Endothelial cell of umbilical vein (primary cell): ENCODE data around the gene NHLRC1. TPM values are rescaled to one million over a fixed set of nuclear protein-coding genes. Genes with fewer than 3 reads are reported as not detected.

ENCODE experiments used
- BruUV-seq: library from RNA; stranded (reverse); fragments of 400-500 nt; replicated peaks from 2 replicates; lab custom pipeline; 2021; lab: Mats Ljungman, UMichigan
- CTCF ChIA-PET: fragments of 300-600, 350-600 bp; sonication (Branson Sonifier 250); formaldehyde crosslinking; loops from one replicate; lab custom pipeline; 2021; ENCODE audit warnings: antibody characterized with exemption, inconsistent platforms; lab: Charles Lee
- POLR2A ChIA-PET: fragments of 300-600, 350-600 bp; sonication (Branson Sonifier 250); formaldehyde crosslinking; loops from one replicate; lab custom pipeline; 2021; ENCODE audit warnings: antibody characterized with exemption, inconsistent platforms; lab: Charles Lee
- DNase-seq: peaks from one replicate; pipeline ENCODE4 v3.0.0-alpha.2; 2011; ENCODE audit warnings: low read depth, low spot score
- FAIRE-seq: peaks from 2 replicates; lab custom pipeline; 2011; peaks lifted over from hg19 to GRCh38; lab: Jason Lieb, UNC
- H2AFZ ChIP-seq: 2 replicates; pipeline ENCODE4 v1.6.0; 2012; ENCODE audit warnings: low read depth, low read length, control low read depth, inconsistent platforms
- H3K27ac ChIP-seq: 2 replicates; pipeline ENCODE4 v1.5.1; 2011; ENCODE audit warnings: low read depth, mild to moderate bottlenecking, control low read depth, low read length, moderate library complexity; ENCODE audit not compliant: insufficient read depth
- H3K27me3 ChIP-seq, 2 experiments: 2 replicates each; pipeline versions ENCODE4 v1.6.0 to v1.6.1; 2011; ENCODE audit warnings: low read length in 2 of 2, mixed read lengths in 1 of 2; ENCODE audit not compliant: control insufficient read depth in 2 of 2, insufficient read depth in 2 of 2
- H3K36me3 ChIP-seq, 2 experiments: 2 replicates in 1 of 2; 3 replicates in 1 of 2; pipeline ENCODE4 v1.5.1; 2011; ENCODE audit warnings: low read length in 2 of 2, mild to moderate bottlenecking in 1 of 2, moderate library complexity in 1 of 2; ENCODE audit not compliant: control insufficient read depth in 2 of 2, insufficient read depth in 2 of 2; ENCODE audit errors: extremely low read depth in 1 of 2
- H3K4me1 ChIP-seq: 3 replicates; pipeline ENCODE4 v1.5.1; 2011; ENCODE audit warnings: mild to moderate bottlenecking, low read length; ENCODE audit not compliant: control insufficient read depth, insufficient read depth; ENCODE audit errors: extremely low read depth
- H3K4me2 ChIP-seq: 2 replicates; pipeline ENCODE4 v1.6.1; 2011; ENCODE audit warnings: low read length, control low read depth, mixed read lengths; ENCODE audit not compliant: insufficient read depth
- H3K4me3 ChIP-seq, 3 experiments: fragments of 200-600 bp in 1 of 3; sonication (generic), shearing (Covaris generic) in 1 of 3; replicated peaks in 1 of 3; 2 replicates each; pipeline ENCODE4 v1.5.1; 2011 to 2016; ENCODE audit warnings: control low read depth in 3 of 3, low read length in 3 of 3, mild to moderate bottlenecking in 2 of 3, inconsistent platforms in 1 of 3, low read depth in 1 of 3, moderate library complexity in 1 of 3; ENCODE audit not compliant: insufficient read depth in 1 of 3
- H3K79me2 ChIP-seq: 2 replicates; pipeline ENCODE4 v1.6.0; 2012; ENCODE audit warnings: low read length, inconsistent platforms; ENCODE audit not compliant: control insufficient read depth, insufficient read depth
- H3K9ac ChIP-seq: replicated peaks from 2 replicates; pipeline ENCODE3; 2011; ENCODE audit warnings: low read length, control low read depth; ENCODE audit not compliant: insufficient read depth; ENCODE audit errors: extremely low read depth
- H3K9me1 ChIP-seq: replicated peaks from 3 replicates; pipeline ENCODE4 v1.6.0; 2011; ENCODE audit warnings: mild to moderate bottlenecking, low read length; ENCODE audit not compliant: control insufficient read depth, insufficient read depth; ENCODE audit errors: extremely low read depth
- H3K9me3 ChIP-seq: replicated peaks from 2 replicates; pipeline ENCODE4 v1.5.1; 2012; ENCODE audit warnings: low read length, inconsistent platforms; ENCODE audit not compliant: control insufficient read depth, insufficient read depth
- H4K20me1 ChIP-seq: replicated peaks from 2 replicates; pipeline ENCODE3; 2011; ENCODE audit warnings: mild to moderate bottlenecking, low read length; ENCODE audit not compliant: control insufficient read depth, insufficient read depth; ENCODE audit errors: extremely low read depth
- FOS ChIP-seq: IDR thresholded peaks from 2 replicates; pipeline ENCODE4 v1.6.1; 2011; ENCODE audit warnings: mild to moderate bottlenecking, low read length, moderate library complexity, borderline replicate concordance; ENCODE audit not compliant: insufficient read depth
- POLR2AphosphoS5 ChIP-seq: IDR thresholded peaks from 2 replicates; pipeline ENCODE4 v1.6.1; 2012; ENCODE audit warnings: low read depth, mild to moderate bottlenecking, control low read depth, low read length, moderate library complexity; ENCODE audit not compliant: insufficient read depth
- dilution Hi-C: fragments of 300-500 bp; cut with MboI; formaldehyde crosslinking; loops from one replicate; pipeline ENCODE4 v1.15.0; 2019; ENCODE audit warnings: low sequenced_read_pairs; ENCODE audit not compliant: extremely low pct_ligation_motif_present
- intact Hi-C: fragments of 100-400 bp; cut with micrococcal nuclease; formaldehyde crosslinking; loops from one replicate; pipeline ENCODE4 v1.10.0; 2022
- polyA plus RNA-seq, 4 experiments: library from polyadenylated mRNA; depleted of rRNA in 3 of 4; stranded (reverse) in 3 of 4; unstranded in 1 of 4; fragments of >200 nt; gene quantifications; 2 replicates each; pipeline versions ENCODE4 v1.2.1 to v1.2.3, GENCODE V29; 2011 to 2012; ENCODE audit warnings: missing spikeins in 1 of 4
- total RNA-seq: library from RNA; stranded (reverse); gene quantifications from 2 replicates; pipeline ENCODE4 v1.2.3, GENCODE V29; 2021
- TF ChIP-seq, protein P1 (sequence below), 2 donors: IDR thresholded peaks; 1 replicate in 1 of 2; 2 replicates in 1 of 2; pipeline ENCODE4 v1.5.1; 2011; ENCODE audit warnings: low read length in 2 of 2, mild to moderate bottlenecking in 2 of 2, moderate library complexity in 2 of 2, control low read depth in 1 of 2, inconsistent platforms in 1 of 2, low read depth in 1 of 2; ENCODE audit not compliant: insufficient read depth in 1 of 2; ENCODE audit errors: extremely low read depth in 1 of 2

NHLRC1 gene
- total and polyA plus RNA-seq, 2 donors (not counting 3 experiments of a cell fraction or from before 2014, with no cell fraction given): 1.7 to 2.3 TPM

GRCh38 chr6:18160911-18161310 lies 38.4 kb upstream of the NHLRC1 start:
- dilution Hi-C loops: no loop called here
- FAIRE-seq (peak; percentile 26), DNase-seq (no peak)
- Histone ChIP-seq H3K4me2 (no peak overlapping the region), H2AFZ (no peak overlapping the region), H3K79me2 (no peaks in the 10 kb centered on the region), H3K9ac (no peak overlapping the region), H3K27ac (no peak overlapping the region), H4K20me1 (no peaks in the 10 kb centered on the region), H3K4me3 (no peak overlapping the region), H3K4me1 (peaks cover 4% of the 10 kb centered on the region), H3K27me3 (no peaks in the 10 kb centered on the region), H3K9me3 (no peaks in the 10 kb centered on the region), H3K9me1 (no peaks in the 10 kb centered on the region), H3K36me3 (peaks cover 0 to 3% of the 10 kb centered on the region in 2 experiments)
- no TSS peak for BruUV-seq
- ChIA-PET POLR2A (no interaction called here), CTCF (no interaction called here)
- TF ChIP-seq FOS: no peak
- intact Hi-C loops: no loop called here

- dilution Hi-C loops (no loop called here), intact Hi-C loops (loop anchor here (1.0 to 10.0 kb wide), 5 partner anchors 108 to 762 kb away; partner anchors contain the start of genes DEK, NUP153 and RNF144B)
- ChIA-PET POLR2A (no interaction called here), CTCF (no interaction called here)
- Histone ChIP-seq H3K79me2 (no peaks in the 10 kb centered on the region), H3K9me3 (no peaks in the 10 kb centered on the region), H3K9me1 (no peaks in the 10 kb centered on the region), H3K4me3 (peak overlapping the region; percentile 71 to 92 (median 91)), H3K27me3 (no peaks in the 10 kb centered on the region), H3K9ac (peak overlapping the region; percentile 77), H3K4me1 (peaks cover 19% of the 10 kb centered on the region), H3K4me2 (peak overlapping the region; percentile 80), H2AFZ (peak overlapping the region; percentile 99), H3K27ac (peak overlapping the region; percentile 71), H3K36me3 (no peaks in the 10 kb centered on the region), H4K20me1 (no peaks in the 10 kb centered on the region)
- no peak for FAIRE-seq
- TF ChIP-seq POLR2AphosphoS5: no peak
- TF ChIP-seq, protein P1, sequence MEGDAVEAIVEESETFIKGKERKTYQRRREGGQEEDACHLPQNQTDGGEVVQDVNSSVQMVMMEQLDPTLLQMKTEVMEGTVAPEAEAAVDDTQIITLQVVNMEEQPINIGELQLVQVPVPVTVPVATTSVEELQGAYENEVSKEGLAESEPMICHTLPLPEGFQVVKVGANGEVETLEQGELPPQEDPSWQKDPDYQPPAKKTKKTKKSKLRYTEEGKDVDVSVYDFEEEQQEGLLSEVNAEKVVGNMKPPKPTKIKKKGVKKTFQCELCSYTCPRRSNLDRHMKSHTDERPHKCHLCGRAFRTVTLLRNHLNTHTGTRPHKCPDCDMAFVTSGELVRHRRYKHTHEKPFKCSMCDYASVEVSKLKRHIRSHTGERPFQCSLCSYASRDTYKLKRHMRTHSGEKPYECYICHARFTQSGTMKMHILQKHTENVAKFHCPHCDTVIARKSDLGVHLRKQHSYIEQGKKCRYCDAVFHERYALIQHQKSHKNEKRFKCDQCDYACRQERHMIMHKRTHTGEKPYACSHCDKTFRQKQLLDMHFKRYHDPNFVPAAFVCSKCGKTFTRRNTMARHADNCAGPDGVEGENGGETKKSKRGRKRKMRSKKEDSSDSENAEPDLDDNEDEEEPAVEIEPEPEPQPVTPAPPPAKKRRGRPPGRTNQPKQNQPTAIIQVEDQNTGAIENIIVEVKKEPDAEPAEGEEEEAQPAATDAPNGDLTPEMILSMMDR (IDR thresholded peaks at IDR 0.05; ENCODE audit: extremely low read depth in 1 of 2, insufficient read depth in 1 of 2, low read depth in 1 of 2, low read length in 2 of 2): peak in 1 of 2 donors; percentile 35
- DNase-seq: peak; percentile 40
- TSS peak; percentile 14 for BruUV-seq
Measured at GRCh38 chr6:18155864-18156421, 33.5 kb upstream of the NHLRC1 start.
